ENCODE data around the gene TPPP3. TPM values are rescaled to one million over a fixed set of nuclear protein-coding genes. Genes with fewer than 3 reads are reported as not detected.

Gene TPPP3
- total and polyA plus RNA-seq, 2 donors (not counting 1 experiment from before 2014, with no cell fraction given): 0.31 TPM; not detected in 1

DNA sequence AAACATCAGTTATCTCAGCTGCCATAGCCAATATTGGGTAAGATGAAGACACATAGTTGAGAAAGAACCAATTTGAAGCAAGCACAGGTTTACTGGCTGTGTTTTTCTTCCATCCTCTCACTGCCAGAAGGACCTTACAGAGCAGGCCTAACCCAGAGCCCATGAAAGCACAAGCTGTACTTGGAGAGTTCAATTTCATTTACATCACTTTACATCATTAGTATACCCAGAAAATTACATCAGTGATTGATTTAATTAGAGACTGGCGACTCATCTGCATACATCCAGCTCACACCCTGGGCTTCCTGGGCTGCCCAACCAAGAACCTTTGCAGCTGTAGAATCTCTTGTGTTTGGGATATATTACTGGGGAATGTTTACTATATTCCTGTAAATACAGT is 43.0 kb downstream of the TPPP3 start:
- Histone ChIP-seq H3K9me3 (ENCODE audit: control extremely low read depth in 1 of 3, control insufficient read depth in 2 of 3, insufficient read depth in 1 of 3, low read length in 2 of 3) (no peaks in the 10 kb centered on the region), H3K4me3 (ENCODE audit: control extremely low read depth in 1 of 5, extremely low read depth in 1 of 5, insufficient read depth in 1 of 5, low read depth in 2 of 5, low read length in 4 of 5) (no peak overlapping the region), H3K4me1 (ENCODE audit: control insufficient read depth in 2 of 2, insufficient read depth in 2 of 2, low read length in 2 of 2) (no peaks in the 10 kb centered on the region), H3K27me3 (replicated peaks in 1 of 4; ENCODE audit: control extremely low read depth in 1 of 4, control insufficient read depth in 3 of 4, insufficient read depth in 4 of 4, low read length in 3 of 4) (no peaks in the 10 kb centered on the region), H3K27ac (ENCODE audit: low read length in 2 of 2) (no peak overlapping the region), H3K4me2 (replicated peaks; ENCODE audit: low read depth, low read length, poor library complexity, severe bottlenecking) (no peak overlapping the region), H4K20me1 (ENCODE audit: control insufficient read depth, insufficient read depth, low read length, poor library complexity, severe bottlenecking) (no peaks in the 10 kb centered on the region), H3K9ac (ENCODE audit: low read length) (no peak overlapping the region), H3K36me3 (replicated peaks in 1 of 2; ENCODE audit: control extremely low read depth in 1 of 2, control insufficient read depth in 1 of 2, extremely low read depth in 1 of 2, insufficient read depth in 2 of 2, low read length in 1 of 2) (no peaks in the 10 kb centered on the region), H2AFZ (ENCODE audit: insufficient read depth, low read depth, low read length, poor library complexity, severe bottlenecking) (no peak overlapping the region), H3K79me2 (ENCODE audit: control insufficient read depth, insufficient read depth, low read length) (no peaks in the 10 kb centered on the region)
- ChIA-PET CTCF (interaction anchor here (0.6 to 2.3 kb wide), 10 partner anchors 28 to 261 kb away, joined by 3 to 10 read pairs (median 3); partner anchors contain the start of gene ZDHHC1), POLR2A (no interaction called here)
- intact Hi-C loops (cut with micrococcal nuclease): no loop called here
- peaks cover 3% of the 10 kb centered on the region for H3K27me3 Mint-ChIP-seq
- no peaks in the 10 kb centered on the region for H3K4me1 Mint-ChIP-seq
- ATAC-seq (ENCODE audit: low read depth) (no peak), DNase-seq (no peak)
- no peak for TF ChIP-seq EZH2 (IDR thresholded peaks at IDR 0.05; ENCODE audit: borderline replicate concordance, insufficient read depth, low read depth, low read length, poor library complexity, severe bottlenecking)
- TF ChIP-seq, protein P1, sequence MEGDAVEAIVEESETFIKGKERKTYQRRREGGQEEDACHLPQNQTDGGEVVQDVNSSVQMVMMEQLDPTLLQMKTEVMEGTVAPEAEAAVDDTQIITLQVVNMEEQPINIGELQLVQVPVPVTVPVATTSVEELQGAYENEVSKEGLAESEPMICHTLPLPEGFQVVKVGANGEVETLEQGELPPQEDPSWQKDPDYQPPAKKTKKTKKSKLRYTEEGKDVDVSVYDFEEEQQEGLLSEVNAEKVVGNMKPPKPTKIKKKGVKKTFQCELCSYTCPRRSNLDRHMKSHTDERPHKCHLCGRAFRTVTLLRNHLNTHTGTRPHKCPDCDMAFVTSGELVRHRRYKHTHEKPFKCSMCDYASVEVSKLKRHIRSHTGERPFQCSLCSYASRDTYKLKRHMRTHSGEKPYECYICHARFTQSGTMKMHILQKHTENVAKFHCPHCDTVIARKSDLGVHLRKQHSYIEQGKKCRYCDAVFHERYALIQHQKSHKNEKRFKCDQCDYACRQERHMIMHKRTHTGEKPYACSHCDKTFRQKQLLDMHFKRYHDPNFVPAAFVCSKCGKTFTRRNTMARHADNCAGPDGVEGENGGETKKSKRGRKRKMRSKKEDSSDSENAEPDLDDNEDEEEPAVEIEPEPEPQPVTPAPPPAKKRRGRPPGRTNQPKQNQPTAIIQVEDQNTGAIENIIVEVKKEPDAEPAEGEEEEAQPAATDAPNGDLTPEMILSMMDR (IDR thresholded peaks at IDR 0.05): no peak
- H3K27ac Mint-ChIP-seq: no peak overlapping the region
- no peaks in the 10 kb centered on the region for H3K9me3 Mint-ChIP-seq (ENCODE audit: insufficient read depth)
- no peak overlapping the region for H3K4me3 Mint-ChIP-seq
- no CpG with 5 or more reads among the region's 1 CpG for WGBS (ENCODE audit: insufficient coverage)

DNA sequence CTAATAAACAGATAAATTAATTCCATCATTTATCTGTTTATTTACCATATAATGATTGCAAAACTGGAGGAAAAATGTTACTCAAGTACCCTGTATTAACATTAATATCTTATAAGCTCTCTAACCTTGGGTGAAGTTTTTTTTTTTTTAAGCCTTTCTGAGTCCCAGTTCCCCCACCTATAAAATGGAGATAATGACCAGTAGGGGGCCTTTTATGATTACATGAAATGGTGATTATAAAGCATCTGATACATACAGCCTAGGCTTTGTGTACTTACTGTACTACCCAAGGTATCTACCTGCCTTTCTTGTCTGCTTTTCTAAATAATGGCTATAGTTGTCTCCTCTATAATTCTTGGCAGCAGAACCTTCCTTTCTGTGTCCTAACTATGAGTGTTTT is 44.1 kb downstream of the TPPP3 start:
- no peaks in the 10 kb centered on the region for H3K27me3 ChIP-seq (replicated peaks in 1 of 4; ENCODE audit: control extremely low read depth in 1 of 4, control insufficient read depth in 3 of 4, insufficient read depth in 4 of 4, low read length in 3 of 4)
- H3K9me3 ChIP-seq (ENCODE audit: control extremely low read depth in 1 of 3, control insufficient read depth in 2 of 3, insufficient read depth in 1 of 3, low read length in 2 of 3): no peaks in the 10 kb centered on the region
- H3K4me3 Mint-ChIP-seq: no peak overlapping the region
- no peak overlapping the region for H3K4me2 ChIP-seq (replicated peaks; ENCODE audit: low read depth, low read length, poor library complexity, severe bottlenecking)
- no peaks in the 10 kb centered on the region for H3K9me3 Mint-ChIP-seq (ENCODE audit: insufficient read depth)
- TF ChIP-seq, protein P1 (IDR thresholded peaks at IDR 0.05): peak; percentile 74
- no peak for TF ChIP-seq EZH2 (IDR thresholded peaks at IDR 0.05; ENCODE audit: borderline replicate concordance, insufficient read depth, low read depth, low read length, poor library complexity, severe bottlenecking)
- no peak overlapping the region for H3K27ac ChIP-seq (ENCODE audit: low read length in 2 of 2)
- H3K36me3 ChIP-seq (replicated peaks in 1 of 2; ENCODE audit: control extremely low read depth in 1 of 2, control insufficient read depth in 1 of 2, extremely low read depth in 1 of 2, insufficient read depth in 2 of 2, low read length in 1 of 2): no peaks in the 10 kb centered on the region
- ChIA-PET CTCF (interaction anchor here (0.6 to 2.3 kb wide), 7 partner anchors 20 to 183 kb away, joined by 3 to 10 read pairs (median 3); partner anchors contain the start of gene TPPP3), POLR2A (no interaction called here)
- H3K9ac ChIP-seq (ENCODE audit: low read length): no peak overlapping the region
- H3K4me1 Mint-ChIP-seq: no peaks in the 10 kb centered on the region
- no peak overlapping the region for H2AFZ ChIP-seq (ENCODE audit: insufficient read depth, low read depth, low read length, poor library complexity, severe bottlenecking)
- H3K27ac Mint-ChIP-seq: no peak overlapping the region
- H3K4me1 ChIP-seq (ENCODE audit: control insufficient read depth in 2 of 2, insufficient read depth in 2 of 2, low read length in 2 of 2): no peaks in the 10 kb centered on the region
- intact Hi-C loops (cut with micrococcal nuclease): loop anchor here (1.0 to 10.0 kb wide), 2 partner anchors 46 to 116 kb away; partner anchors contain the start of gene TPPP3
- H3K79me2 ChIP-seq (ENCODE audit: control insufficient read depth, insufficient read depth, low read length): no peaks in the 10 kb centered on the region
- peaks cover 3% of the 10 kb centered on the region for H3K27me3 Mint-ChIP-seq
- ATAC-seq (ENCODE audit: low read depth) (peak; percentile 62), DNase-seq (peak; percentile 62)
- no peaks in the 10 kb centered on the region for H4K20me1 ChIP-seq (ENCODE audit: control insufficient read depth, insufficient read depth, low read length, poor library complexity, severe bottlenecking)
- H3K4me3 ChIP-seq (ENCODE audit: control extremely low read depth in 1 of 5, extremely low read depth in 1 of 5, insufficient read depth in 1 of 5, low read depth in 2 of 5, low read length in 4 of 5): no peak overlapping the region

All from B cell (primary cell).